Right atrium auricular region (tissue), 2 donors: ENCODE data around the gene HK3. TPM values are rescaled to one million over a fixed set of nuclear protein-coding genes. Genes with fewer than 3 reads are reported as not detected.

Experiments used
- DNase-seq: peaks from one replicate; pipeline ENCODE4 v3.0.0-alpha.2; 2019; ENCODE audit warnings: low spot score
- H3K27ac ChIP-seq, 2 donors: fragments of 200-600 bp; sonication (generic); 1 replicate in 1 of 2; 2 replicates in 1 of 2; pipeline ENCODE4 v1.5.1; 2016 to 2019
- H3K27me3 ChIP-seq, 2 donors: fragments of 200-600 bp; sonication (generic); one replicate each; pipeline versions ENCODE4 v1.5.1 to v1.6.0; 2017 to 2019
- H3K36me3 ChIP-seq: fragments of 200-600 bp; sonication (generic); one replicate; pipeline ENCODE4 v1.5.1; 2016
- H3K4me1 ChIP-seq, 2 donors: fragments of 200-600 bp; sonication (generic); one replicate each; pipeline versions ENCODE4 v1.5.1 to v1.6.0; 2017 to 2019
- H3K4me3 ChIP-seq, 2 donors: fragments of 200-600 bp; sonication (generic); 1 replicate in 1 of 2; 2 replicates in 1 of 2; pipeline ENCODE4 v1.5.1; 2017 to 2019; ENCODE audit warnings: mild to moderate bottlenecking in 1 of 2, moderate library complexity in 1 of 2
- H3K9me3 ChIP-seq, 2 donors: fragments of 200-600 bp; sonication (generic); one replicate each; pipeline ENCODE4 v1.5.1; 2019
- CTCF ChIP-seq, 2 donors: fragments of 200-600 bp; sonication (generic); IDR thresholded peaks; one replicate each; pipeline ENCODE4 v1.5.1; 2019; ENCODE audit warnings: antibody characterized with exemption in 2 of 2
- total RNA-seq, 2 donors: library from RNA; depleted of rRNA; stranded (reverse); fragments of >200 nt; gene quantifications; one replicate each; pipeline ENCODE4 v1.1.0, GENCODE V29; 2016

Gene HK3
- total RNA-seq, 2 donors from 2014 or later = 0.85 to 4.4 TPM

GRCh38 chr5:176865964-176866363 is 33.2 kb downstream of the HK3 start:
- Histone ChIP-seq H3K27me3 (no peaks in the 10 kb centered on the region), H3K4me1 (no peaks in the 10 kb centered on the region), H3K36me3 (no peaks in the 10 kb centered on the region), H3K9me3 (no peaks in the 10 kb centered on the region), H3K4me3 (no peak overlapping the region), H3K27ac (no peak overlapping the region)
- no peak for DNase-seq
- no peak for TF ChIP-seq CTCF (IDR thresholded peaks at IDR 0.05)

- no peaks in the 10 kb centered on the region for H3K27me3 ChIP-seq
- no peaks in the 10 kb centered on the region for H3K9me3 ChIP-seq
- H3K4me3 ChIP-seq = no peak overlapping the region
- DNase-seq = no peak
- H3K27ac ChIP-seq = no peak overlapping the region
- no peak for TF ChIP-seq CTCF (IDR thresholded peaks at IDR 0.05)
- no peaks in the 10 kb centered on the region for H3K4me1 ChIP-seq
- H3K36me3 ChIP-seq = no peaks in the 10 kb centered on the region
Observed at GRCh38 chr5:176864755-176865154, 34.4 kb downstream of the HK3 start.

- H3K4me1 ChIP-seq = no peaks in the 10 kb centered on the region
- H3K4me3 ChIP-seq = no peak overlapping the region
- no peak overlapping the region for H3K27ac ChIP-seq
- TF ChIP-seq CTCF (IDR thresholded peaks at IDR 0.05) = no peak
- no peaks in the 10 kb centered on the region for H3K9me3 ChIP-seq
- no peak for DNase-seq
- H3K36me3 ChIP-seq = no peaks in the 10 kb centered on the region
- H3K27me3 ChIP-seq = no peaks in the 10 kb centered on the region
Observed at GRCh38 chr5:176863765-176864098, 35.4 kb downstream of the HK3 start.

GRCh38 chr5:176863041-176863764 is 35.9 kb downstream of the HK3 start:
- no peak for DNase-seq
- no peak overlapping the region for H3K27ac ChIP-seq
- H3K27me3 ChIP-seq = no peaks in the 10 kb centered on the region
- H3K9me3 ChIP-seq = no peaks in the 10 kb centered on the region
- H3K4me1 ChIP-seq = no peaks in the 10 kb centered on the region
- H3K36me3 ChIP-seq = no peaks in the 10 kb centered on the region
- no peak overlapping the region for H3K4me3 ChIP-seq
- TF ChIP-seq CTCF (IDR thresholded peaks at IDR 0.05) = no peak

GRCh38 chr5:176862330-176862995 is 36.7 kb downstream of the HK3 start:
- Histone ChIP-seq H3K27ac (no peak overlapping the region), H3K4me1 (no peaks in the 10 kb centered on the region), H3K36me3 (no peaks in the 10 kb centered on the region), H3K27me3 (no peaks in the 10 kb centered on the region), H3K9me3 (no peaks in the 10 kb centered on the region), H3K4me3 (no peak overlapping the region)
- TF ChIP-seq CTCF (IDR thresholded peaks at IDR 0.05) = no peak
- no peak for DNase-seq
